HG03442 (cell line): ENCODE results near the gene COQ7.

Experiments used
- ATAC-seq: cut with Tn5 transposase; IDR thresholded peaks from one replicate; pipeline ENCODE4 v1.9.1; 2021; ENCODE audit warnings: mild to moderate bottlenecking, moderate library complexity; ENCODE audit not compliant: unreplicated experiment

Gene COQ7

GRCh38 chr16:19085679-19086200 lies 18.3 kb downstream of the COQ7 start:
- no peak for ATAC-seq

- peak; percentile 79 for ATAC-seq
These were observed 19.1 kb downstream of the COQ7 start for GRCh38 chr16:19086322-19087199.

GRCh38 chr16:19088341-19088916 lies 21.0 kb downstream of the COQ7 start:
- ATAC-seq, result no peak

GRCh38 chr16:19089410-19089955 lies 22.1 kb downstream of the COQ7 start:
- no peak for ATAC-seq

GRCh38 chr16:19090916-19091315 lies 23.5 kb downstream of the COQ7 start:
- no peak for ATAC-seq

- no peak for ATAC-seq
These were observed 25.4 kb downstream of the COQ7 start for GRCh38 chr16:19092653-19093410.

GRCh38 chr16:19093631-19094541 lies 26.5 kb downstream of the COQ7 start:
- no peak for ATAC-seq

- no peak for ATAC-seq
These were observed 27.3 kb downstream of the COQ7 start for GRCh38 chr16:19094542-19095365.

GRCh38 chr16:19095654-19096053 lies 28.2 kb downstream of the COQ7 start:
- ATAC-seq, result no peak

GRCh38 chr16:19098173-19098572 lies 30.8 kb downstream of the COQ7 start:
- ATAC-seq, result no peak

GRCh38 chr16:19102187-19102872 lies 34.9 kb downstream of the COQ7 start:
- ATAC-seq, result no peak

GRCh38 chr16:19104607-19105006 lies 37.2 kb downstream of the COQ7 start:
- ATAC-seq, result no peak

- ATAC-seq, result no peak
These were observed 37.7 kb downstream of the COQ7 start for GRCh38 chr16:19105131-19105530.

- no peak for ATAC-seq
These were observed 38.6 kb downstream of the COQ7 start for GRCh38 chr16:19105891-19106624.

- no peak for ATAC-seq
These were observed 39.2 kb downstream of the COQ7 start for GRCh38 chr16:19106625-19107020.

- no peak for ATAC-seq
These were observed 41.2 kb downstream of the COQ7 start for GRCh38 chr16:19108409-19109287.

GRCh38 chr16:19109288-19109664 lies 41.9 kb downstream of the COQ7 start:
- ATAC-seq, result no peak
